ENCODE results near the gene NMU.

DNA sequence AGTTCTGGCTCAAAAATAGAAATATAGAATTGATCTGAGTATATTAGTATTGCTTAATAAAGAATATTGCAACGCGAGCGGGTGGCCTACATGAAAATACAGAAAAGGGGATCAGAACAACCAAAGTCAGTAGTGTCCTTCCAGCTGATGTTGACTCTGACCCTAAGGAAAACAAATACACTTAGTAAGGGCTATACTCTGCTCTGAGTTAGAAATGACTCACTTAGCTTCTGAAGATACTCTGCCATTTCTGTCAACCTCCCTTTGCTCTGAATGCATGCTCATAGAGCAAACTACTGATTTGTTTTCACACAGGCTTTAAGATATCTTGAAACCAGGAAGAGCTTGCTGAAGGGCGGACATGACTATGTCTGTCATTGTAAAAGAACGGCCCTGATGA is 22.6 kb upstream of the NMU start:
- TF ChIP-seq, protein P1, sequence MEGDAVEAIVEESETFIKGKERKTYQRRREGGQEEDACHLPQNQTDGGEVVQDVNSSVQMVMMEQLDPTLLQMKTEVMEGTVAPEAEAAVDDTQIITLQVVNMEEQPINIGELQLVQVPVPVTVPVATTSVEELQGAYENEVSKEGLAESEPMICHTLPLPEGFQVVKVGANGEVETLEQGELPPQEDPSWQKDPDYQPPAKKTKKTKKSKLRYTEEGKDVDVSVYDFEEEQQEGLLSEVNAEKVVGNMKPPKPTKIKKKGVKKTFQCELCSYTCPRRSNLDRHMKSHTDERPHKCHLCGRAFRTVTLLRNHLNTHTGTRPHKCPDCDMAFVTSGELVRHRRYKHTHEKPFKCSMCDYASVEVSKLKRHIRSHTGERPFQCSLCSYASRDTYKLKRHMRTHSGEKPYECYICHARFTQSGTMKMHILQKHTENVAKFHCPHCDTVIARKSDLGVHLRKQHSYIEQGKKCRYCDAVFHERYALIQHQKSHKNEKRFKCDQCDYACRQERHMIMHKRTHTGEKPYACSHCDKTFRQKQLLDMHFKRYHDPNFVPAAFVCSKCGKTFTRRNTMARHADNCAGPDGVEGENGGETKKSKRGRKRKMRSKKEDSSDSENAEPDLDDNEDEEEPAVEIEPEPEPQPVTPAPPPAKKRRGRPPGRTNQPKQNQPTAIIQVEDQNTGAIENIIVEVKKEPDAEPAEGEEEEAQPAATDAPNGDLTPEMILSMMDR (IDR thresholded peaks at IDR 0.05; ENCODE audit: low read depth, low read length, poor library complexity, severe bottlenecking) = no peak
- no peak for TF ChIP-seq EZH2phosphoT487 (IDR thresholded peaks at IDR 0.05; ENCODE audit: borderline replicate concordance, low read length)

Measured in DOHH2 (cell line).